Activated gamma-delta T cell treated with Interleukin-2 at 50 U/mL for 16 hours (primary cell): ENCODE measurements around the gene DCHS2.

Source experiments
- DNase-seq: peaks from one replicate; pipeline ENCODE4 v3.0.0-alpha.2; 2020

Gene DCHS2

DNA sequence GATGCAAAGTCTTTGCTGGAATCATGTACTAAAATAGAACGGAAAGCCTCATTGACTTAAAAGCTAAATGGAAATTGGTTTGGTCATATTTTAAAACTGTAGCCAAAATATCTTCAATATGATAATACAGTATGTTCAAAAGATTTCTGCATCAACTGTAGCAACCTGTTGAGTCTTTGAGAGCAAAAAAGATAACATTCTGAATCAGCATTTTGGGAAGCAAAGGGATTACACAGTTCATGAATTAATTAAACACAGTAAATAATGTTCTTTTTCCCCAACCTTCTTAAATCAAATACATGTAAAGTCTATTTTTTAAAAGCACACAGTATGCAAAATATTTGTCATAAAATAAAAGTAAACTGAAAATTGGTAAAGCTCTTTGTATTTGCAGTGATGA is 50.5 kb downstream of the DCHS2 start:
- no peak for DNase-seq

DNA sequence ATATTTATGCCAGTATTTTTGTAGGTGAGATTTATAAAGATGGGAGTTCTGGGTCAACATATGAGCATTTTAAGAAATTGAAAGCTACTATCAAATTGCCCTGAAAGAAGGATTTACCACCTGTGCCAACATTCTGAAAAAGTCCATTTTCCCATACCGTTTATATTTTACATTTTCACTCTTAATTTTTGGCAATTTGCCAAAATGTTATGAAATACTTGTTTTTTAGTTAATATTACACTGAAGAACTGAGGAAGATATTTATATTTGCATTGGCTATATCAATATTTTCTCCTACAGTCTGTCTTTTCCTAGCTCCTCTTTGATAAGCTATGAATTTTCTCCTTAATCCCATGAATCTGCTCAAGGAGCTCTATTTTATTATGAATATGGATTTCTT is 52.4 kb downstream of the DCHS2 start:
- DNase-seq: no peak

DNA sequence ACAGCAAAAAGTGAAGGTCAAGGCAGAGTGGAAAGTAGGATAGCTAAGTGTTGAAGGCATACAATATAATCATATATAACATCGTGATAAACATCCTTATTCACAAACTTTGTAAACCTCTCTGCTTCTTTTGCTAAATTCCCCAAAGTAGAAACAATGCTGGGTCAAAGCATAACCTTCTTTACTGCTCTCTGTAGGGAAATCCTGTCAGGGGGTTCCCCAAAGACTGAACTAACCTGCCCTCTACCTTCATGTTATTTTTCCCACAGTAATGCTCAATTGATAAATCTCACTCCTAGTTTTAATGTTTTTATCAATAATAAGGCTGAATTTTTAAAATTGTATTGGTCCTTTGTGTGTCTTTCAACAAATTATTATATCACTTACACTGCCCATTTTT is 55.7 kb downstream of the DCHS2 start:
- DNase-seq: no peak

DNA sequence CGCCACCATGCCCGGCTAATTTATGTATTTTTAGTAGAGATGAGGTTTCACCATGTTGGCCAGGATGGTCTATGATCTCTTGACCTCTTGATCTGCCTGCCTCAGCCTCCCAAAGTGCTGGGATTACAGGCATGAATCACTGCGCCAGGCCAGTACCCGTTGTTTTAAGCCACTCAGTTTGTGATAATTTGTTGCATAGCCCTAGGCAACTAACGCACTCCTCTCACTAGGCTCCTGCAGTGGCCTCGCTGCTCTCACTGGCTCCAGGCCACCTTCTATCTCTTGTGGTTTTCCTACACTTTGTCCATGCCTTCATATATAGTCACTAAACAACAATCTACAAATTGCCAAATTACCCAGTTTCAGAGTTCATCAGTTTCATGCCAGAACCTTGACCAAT is 58.1 kb downstream of the DCHS2 start:
- DNase-seq: no peak

DNA sequence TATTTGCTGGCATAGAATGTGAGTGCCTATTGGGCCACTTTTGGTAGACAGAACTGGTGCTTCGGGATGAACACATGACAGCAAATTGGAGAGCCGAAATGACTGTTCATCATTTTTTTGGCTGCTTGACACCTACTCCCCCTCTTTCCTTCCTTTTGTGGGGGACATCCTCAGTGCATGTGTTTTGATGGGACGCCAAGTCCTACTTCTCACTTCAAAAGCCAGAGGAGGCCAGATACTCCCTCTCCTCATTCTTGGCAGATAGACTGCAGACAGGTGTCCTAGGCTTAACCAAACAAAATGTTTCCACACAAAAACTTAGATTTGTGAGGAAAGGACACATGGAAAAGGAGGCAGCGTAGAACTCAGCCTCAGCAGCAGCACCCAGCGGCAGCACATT is 62.4 kb downstream of the DCHS2 start:
- no peak for DNase-seq

DNA sequence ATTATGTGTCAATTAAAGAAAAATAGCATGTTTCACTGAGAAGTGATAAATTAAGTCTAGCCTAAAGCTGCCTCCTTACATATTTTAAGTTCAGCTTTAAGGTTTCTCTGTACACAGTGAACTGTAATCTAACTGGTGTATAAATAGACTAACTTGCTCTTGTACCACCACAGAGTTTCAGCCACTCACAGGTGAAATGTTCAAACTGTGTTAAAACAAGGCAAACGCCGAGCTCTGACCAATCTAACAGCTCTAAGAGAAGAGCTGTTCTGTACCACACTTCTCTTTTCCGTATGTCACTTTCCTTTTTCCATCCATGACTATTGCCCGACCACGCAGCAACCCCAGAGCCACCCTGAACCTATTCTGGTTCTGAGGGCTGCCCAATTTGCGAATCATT is 64.5 kb downstream of the DCHS2 start:
- DNase-seq: no peak

DNA sequence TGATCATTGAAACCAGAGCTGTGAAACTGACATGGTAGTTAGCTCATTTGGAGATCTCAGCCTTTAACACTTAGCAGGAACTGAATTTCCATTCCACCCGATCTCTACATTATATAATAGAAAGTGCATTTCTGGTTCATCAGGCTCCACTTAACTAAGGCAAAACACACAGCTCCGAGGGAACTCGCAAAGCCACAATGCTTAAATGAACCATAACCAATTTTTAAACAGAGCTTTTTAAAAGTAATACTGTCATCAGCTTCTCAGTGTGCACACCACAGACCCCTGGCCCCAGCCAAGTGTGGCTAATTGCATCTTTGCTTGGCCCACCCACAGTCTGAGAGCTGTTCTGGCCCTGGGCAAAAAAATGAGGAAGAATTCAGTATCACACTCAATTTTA is 66.1 kb downstream of the DCHS2 start:
- no peak for DNase-seq

DNA sequence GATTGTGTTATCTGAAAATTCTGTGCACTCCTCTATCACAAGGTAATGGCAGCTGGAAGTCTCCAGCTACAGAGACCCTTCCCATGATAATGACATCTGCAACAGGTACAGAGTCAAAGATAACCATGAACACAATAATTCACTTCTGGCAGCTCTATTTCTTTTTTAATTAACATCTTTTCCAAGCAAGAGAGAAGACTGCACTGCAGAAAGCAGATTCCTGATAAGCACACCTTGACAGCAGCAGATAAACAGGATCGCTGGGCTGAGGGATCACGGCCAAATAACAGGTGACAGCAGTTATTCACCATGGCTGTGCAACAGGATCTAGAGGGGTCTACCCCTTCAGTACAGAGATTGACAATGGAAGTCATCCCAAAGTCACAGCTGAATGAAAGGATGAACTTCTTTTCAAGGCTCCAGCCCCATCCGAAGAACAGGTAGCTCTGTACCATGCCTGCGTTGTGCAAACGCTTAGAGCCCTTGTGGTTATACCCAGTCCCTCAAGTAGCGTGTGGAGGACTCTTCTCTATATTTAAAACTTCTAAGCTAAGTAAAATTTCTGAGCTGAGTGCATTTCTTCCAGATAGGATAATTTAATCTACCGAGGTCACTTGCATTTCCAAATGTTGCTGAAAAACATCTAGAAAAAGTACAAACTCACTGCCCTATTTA is 66.7 kb downstream of the DCHS2 start:
- DNase-seq: no peak

DNA sequence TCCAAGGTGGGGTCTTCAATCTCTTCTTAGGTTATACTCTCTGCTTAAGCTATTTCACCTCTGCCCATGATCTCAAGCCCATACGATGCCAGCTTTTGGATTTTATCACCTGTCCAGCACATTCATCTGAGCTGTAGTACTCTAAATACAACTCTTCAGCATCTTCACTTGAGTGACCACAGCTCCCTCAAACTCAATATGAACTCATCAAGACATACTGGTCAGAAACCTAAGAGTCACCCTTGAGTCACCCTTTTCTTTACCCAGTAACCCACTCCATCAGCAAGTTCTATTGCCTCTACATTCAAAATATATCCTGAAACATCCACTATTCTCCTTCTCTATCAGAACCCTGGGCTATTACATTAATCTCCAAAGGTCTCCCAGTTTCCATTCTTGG is 69.4 kb downstream of the DCHS2 start:
- no peak for DNase-seq

DNA sequence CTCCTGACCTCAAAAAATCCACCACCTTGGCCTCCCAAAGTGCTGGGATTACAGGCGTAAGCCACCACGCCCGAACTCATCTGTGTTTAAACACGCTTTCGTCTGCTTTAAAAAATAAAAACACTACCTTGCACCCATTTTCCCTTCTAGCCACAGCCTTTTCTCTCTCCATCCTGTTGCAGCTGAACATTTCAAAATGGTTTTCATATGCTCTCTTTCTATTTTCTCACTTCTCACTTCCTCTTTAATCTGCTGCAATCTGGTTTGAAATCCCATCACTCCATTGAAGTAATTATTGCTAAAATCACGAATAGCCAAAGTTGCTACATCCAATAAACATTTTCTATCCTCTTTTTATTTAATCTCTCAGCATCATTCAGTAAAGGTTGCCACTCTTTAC is 70.0 kb downstream of the DCHS2 start:
- no peak for DNase-seq

DNA sequence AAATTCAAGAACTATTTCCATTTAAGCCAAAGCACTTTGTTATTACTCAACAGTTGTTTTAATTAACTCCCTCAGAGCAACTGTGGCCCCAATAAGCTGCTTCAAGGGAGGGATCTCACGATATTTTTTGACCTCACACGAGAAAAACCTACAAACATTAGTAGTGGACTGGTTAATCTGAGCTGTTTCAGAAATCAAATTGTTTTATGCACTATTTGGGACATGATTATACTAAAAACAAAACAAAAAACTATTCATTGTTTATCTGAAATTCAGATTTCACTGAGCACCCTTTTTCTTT is 74.3 kb downstream of the DCHS2 start:
- no peak for DNase-seq

DNA sequence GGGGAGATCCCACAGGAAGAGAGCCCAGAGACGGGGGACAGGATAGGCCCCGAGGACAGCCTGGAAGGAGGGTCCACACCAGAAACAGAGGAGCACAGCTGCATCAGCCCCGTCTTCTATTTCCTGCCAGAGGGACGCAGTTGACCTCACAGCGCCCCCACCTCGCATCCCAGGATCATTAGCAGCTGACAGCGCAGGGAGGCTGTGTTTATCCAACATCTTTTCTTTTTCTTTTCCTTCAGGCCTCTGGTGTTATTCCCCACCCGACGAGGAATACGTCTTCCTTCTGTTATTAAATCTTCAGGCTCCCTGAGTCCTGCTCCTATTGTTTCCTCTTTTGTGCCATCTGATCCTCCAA is 75.4 kb downstream of the DCHS2 start:
- no peak for DNase-seq

DNA sequence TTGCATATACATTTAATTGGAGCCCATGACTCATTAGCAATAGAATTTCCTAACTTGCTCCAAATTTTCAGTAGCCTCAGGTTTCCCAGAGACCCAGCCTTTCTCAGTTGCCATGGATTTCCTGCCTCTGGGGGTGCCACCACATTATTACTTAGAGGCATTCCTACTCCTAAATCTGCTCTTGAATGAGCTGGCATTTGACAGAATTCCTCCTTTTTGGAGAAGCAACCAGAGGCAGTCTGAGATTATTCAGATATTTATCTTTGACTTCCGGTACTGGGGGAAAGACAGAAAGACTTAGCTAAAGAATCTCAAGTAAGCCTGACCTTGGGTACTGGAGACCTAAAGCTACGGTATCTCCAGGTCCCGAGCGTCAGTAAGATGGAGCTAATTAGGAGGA is 76.3 kb downstream of the DCHS2 start:
- no peak for DNase-seq

DNA sequence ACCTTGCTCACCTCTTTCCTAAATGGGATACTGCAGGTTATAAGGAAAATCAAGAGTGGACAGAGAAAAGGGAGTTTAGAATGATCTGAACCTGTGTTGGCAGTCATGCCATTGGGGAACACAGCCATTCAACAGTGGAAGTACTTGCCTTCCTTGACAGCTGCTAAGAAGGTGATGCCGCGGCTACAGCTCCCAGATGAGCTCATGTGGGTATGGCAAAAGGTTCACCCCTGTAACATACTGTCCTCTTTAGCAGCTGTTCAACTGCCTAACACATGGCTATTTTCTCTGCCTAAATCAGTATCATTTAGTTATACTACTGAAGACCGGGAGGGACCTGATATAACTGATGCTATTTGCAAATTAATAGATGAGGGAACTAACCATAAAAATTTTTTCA is 76.8 kb downstream of the DCHS2 start:
- DNase-seq: no peak

DNA sequence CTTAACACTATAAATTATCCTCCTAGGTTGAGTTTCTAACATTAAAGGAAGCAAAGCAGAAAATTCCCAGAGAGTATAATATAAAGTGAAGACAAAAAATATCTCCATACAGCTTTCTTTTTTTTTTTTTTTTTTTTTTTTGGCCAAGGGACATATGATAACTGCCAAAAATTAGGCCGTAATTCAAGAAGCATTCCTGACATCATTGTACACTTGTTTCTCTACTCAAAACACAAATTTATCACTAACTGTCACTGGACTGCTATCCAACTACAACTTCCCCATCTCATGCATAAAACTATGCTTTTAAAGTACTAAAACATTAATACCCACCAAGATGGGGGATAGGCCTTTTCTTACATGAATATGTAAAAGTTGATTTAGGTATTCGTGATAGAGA is 77.2 kb downstream of the DCHS2 start:
- DNase-seq: no peak

DNA sequence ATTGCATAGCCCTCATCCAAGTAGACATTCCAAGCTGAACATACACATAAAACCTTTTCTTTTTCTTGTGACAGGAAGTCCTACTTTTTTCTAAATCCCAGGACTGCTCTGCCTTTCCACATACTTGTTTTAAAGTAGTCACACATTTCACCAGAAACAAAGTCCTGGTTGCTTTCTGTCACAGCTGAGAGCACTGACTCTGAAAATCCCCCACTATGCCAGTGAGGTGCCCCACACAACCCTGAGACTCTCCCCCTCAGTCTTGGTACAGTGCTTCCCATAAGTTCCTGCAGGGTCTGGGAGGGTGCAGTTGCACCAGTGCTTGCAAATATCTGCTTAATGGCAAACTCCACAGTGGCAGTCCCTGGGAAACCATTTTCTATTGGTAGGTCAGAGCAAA is 84.2 kb downstream of the DCHS2 start:
- no peak for DNase-seq

DNA sequence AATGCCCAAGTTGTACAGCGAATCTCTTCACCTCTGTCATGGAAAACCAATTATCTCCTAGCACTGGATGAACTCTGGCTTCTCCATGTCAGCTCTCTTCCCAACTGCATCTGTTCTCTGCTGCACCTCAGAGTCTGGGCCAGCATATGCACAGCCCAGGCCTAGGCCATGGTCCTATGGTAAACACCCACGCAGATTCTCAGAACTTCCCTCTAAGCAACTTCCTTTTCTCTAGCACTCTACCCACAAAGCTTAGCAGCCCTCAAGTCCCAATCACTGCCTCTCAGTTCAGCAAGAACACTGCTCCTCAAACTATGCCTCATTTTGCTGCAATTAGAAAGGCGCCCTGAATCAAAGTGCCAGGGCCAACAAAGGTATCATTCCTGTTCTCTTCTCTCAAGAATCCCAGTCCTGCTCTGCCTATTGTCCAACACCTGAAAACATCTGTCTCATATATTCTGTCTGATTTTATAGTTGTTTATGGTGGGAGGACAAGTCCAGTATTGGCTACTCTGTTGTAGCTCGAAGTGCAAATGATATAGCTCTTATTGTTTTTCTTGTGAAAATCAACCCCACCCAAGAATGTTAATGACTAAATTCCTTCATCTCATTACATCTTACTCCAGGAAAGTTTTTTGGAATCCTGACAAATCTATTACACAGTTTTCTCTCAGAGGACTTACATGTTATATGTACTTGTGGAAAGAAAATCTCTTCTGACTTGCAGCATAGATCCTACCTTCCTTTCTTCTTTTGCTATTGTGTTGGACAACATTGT is 85.4 kb downstream of the DCHS2 start:
- no peak for DNase-seq

DNA sequence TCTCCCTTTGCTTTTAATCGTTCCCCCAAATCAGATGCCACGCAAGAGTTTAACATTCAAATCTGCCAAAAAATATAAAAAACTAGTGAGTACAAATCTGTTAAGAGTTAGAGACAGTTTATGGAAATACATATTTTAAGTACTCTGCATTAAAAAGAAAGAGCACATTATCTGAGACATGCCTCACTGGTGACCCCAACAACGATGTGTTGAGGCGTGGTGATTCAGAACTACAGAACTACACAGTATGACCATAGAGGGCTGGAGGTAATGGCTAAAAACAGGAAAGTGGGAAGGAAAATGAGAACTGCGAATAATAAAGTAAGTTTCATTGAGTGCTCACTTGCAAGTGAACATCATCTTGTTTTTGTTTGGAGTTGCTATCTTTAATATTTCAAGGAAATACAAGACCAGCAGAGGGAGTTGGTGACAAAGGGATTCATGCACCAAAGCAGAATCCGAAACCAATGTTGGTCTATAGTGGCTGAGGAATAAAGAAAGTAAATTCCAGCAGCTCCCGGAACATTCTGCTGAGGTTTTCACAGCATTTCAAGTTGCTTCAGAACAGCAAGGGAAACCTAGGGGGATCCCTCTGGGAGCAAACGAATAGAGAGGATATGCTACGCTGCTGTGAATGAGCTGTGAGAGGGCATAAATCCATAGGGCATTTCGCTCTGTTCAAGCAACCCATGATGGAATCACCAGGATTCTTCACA is 92.2 kb downstream of the DCHS2 start:
- DNase-seq: no peak

DNA sequence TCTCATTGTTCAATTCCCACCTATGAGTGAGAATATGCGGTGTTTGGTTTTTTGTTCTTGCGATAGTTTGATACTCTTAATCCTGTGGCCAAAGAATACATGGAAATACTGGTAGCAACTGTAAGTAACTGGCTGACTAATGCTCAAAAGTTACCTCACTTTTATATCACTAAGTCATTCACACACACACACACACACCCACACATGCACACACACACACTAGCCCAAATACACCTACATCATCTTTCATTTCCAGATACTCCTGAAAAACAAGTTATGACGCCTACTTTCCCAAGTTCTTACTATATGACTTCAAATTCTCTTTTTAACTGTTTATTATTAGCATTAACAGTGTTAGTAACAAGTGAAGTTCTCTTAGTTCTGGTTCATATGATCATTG is 101.3 kb downstream of the DCHS2 start:
- no peak for DNase-seq

DNA sequence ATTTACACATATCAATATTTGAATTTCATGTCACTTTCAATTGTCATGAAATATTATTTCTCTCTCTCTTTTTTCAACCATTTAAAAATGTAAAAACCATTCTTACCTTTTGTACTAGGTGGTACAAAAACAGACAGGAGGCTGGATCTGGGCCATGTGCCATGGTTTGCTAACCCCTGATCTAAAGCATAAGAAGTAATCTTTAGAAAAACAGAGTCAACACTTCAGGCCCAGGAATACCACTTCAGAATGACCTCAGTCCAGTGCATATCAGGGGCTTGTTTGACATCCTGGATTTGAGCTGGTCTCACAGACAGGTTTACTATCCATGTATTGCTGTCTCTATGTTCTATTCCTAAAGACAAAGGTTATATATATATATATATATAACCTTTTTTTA is 102.5 kb downstream of the DCHS2 start:
- no peak for DNase-seq

DNA sequence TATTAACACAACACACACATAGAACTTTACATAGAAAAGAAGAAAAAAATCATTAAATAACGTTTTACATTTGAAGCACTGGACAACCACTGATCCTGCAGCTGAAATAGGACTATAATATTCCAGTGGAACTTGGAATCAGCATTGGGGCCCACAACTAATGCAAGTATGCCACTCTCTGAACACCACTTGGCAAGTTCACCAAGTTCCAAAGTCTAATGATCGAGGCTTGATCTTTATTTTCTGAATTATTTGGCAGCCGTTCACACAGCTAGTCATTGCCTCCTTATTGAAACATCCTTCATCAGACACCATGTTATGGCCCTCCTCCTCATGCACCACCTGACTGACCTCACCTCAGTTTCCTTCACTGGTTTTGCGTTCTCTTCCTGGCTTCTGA is 107.6 kb downstream of the DCHS2 start:
- no peak for DNase-seq

DNA sequence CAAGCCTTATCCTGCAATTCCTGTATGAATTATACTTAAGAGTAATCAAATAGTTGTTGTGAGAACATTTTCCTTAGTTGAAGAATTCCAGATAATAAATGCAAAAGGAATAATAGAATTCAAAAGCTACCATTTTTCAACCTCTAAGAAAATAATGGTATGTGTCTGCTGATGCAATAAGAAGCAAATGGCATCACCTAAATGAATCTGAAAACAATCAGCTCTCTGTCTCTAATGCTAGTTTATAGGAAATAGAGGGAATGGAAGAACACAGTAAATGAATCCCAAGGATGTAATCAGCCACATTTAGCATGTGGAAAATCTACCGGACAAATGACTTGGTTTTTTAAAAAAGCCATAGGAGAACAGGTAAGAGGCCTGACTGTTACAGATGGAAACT is 115.1 kb downstream of the DCHS2 start:
- no peak for DNase-seq

DNA sequence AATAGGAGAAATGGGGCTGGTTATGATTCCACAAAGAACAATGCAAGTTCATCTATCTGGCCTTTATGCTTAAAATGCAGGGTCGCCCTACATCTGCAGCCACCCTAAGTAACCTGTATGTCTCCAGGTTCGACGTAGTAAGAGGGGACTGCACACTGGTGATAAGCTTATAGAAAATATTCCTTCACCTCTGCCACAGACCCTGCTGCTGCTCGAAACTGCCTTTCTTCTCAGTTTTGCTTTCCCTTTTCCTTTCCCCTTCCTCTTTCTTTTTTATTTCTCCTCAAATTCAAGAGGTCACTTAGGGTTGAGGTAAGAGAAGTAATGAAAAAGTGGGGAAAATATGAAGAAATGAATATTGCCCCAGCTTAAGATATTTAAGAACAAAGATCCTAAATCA is 123.5 kb downstream of the DCHS2 start:
- no peak for DNase-seq

DNA sequence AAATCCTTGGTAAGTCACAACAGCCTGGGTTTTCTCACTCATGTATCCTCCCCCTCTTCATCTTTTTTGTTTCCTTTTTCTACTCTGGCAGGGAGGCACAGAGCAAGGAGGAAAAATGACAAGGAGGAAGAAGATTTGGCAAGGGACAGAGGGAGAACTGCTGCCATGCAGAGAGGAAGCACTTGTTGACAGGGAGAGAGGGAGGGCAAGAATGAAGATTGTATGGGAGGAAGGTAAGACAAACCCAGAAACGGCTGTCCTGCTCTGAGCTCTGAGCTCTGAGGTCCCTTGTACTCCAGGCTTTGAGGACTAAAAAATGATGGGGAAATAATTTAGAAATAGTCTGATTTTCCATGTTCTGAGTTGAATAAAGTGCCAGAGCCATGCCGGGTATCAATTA is 123.9 kb downstream of the DCHS2 start:
- DNase-seq: no peak

DNA sequence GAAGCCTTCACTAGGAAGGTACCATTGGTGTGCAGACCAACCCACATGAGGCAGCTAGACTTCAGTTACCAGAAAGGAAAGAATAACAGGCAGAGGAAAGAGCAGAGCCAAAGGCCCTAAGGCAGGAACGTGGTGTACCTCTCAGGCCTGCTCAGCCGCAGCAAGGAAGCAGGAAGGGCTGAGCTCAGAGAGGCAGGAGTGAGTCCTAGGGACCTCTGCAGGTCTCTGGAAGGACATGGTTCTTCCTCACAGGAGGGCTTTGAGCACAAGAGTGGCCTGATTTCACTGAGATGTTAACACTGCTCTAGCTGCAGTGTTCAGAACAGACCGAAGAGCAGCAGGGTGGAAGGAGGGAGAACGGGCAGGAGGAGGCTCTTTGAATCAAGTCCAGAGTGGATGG is 124.6 kb downstream of the DCHS2 start:
- DNase-seq: no peak
